Skin of body (tissue), 2 donors: Measurements from ENCODE around the gene MMP3. TPM values are rescaled to one million over a fixed set of nuclear protein-coding genes. Genes with fewer than 3 reads are reported as not detected.
"Not testable (repeated sequence)": the region's sequence is repeated elsewhere in the genome, so short reads cannot be mapped to it uniquely, and the experiment has no call there.

Experiments used
- DNase-seq: peaks from one replicate; lab custom pipeline; 2025; lab: John Stamatoyannopoulos, UW
- total RNA-seq: library from RNA; depleted of rRNA; stranded (reverse); fragments of >200 nt; gene quantifications from one replicate; pipeline ENCODE4 v1.2.3, GENCODE V29; 2014

Gene MMP3
- 0.10 TPM for total RNA-seq

DNA sequence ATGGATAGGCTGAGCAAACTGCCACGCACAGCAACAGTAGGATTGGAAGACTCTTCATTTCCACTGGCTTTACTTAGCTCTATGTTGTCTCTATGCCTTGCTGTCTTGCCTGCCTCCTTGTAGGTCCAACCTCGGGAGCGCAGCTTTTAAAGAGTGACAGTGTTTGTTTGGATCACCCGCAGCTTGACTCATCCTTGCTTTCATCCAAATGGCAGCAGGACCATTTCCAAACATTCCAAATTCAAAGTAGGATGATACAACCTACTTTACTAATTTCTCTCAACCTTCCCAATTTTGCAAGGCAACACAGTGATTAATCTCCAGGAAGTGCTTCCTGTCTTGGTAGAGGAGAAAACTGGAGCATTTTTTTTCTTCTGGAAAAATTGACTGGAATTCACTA, at the start of gene MMP3:
TSS of gene MMP3 (minus strand) at position 121 of the 400 bp plus-strand sequence. CDS start at position 58, 63 bp downstream.
- DNase-seq = no peak

DNA sequence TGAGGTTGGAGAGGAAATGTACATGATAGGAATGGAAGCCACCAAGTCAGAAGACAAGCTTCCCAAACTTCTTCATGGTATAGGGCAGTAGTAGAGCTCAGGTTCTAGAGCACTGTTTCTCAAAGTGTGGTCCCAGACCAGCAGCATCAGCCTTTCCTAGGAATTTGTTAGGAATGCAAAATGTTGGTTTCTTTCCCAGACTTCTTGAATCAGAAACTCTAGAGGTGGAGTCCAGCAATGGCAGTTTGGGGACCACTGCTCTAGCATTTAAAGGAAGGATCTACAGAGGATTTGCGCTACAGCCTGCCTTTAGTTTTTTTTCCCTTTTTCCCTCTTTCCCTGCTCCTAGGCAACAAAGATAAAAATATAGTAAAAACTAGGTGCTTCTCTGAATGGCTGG, 48.3 kb upstream of the MMP3 start:
- no peak for DNase-seq

DNA sequence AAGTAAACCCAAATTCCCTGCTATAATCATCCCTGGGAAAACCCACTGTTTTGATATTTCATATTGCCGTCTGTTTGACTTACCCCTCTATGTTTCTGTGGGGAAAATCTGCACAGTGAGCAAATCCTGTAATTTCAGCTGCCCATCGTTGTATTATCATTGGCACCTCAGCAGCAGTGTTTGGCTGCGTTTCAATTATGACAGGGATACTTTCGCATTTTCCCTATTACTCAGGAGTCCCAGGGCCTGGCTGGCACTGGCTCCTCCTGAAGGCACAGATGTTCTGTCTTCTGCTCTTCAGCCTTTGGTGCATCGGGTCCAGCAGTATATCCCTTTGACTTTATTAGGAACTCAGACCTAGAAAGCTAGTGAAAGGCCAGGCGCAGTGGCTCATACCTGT, 43.6 kb upstream of the MMP3 start:
- DNase-seq = no peak

DNA sequence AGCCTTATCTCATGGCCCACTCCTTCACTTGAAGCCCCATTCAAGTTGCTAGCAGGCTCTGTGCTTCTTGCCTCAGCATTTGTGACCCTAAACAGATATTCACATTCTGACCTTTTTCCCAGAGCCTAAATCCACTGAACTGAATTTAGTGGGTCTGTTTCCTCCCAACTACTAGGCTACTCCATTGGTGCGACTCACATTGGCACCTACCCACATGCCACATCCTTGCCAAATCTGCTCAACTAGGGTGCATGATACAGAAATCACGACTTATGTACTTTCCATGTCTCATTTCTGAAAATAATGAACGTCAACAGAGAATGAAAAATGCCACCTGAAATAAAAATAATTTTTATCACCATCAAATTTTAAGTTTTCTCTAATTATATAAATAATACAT, 39.7 kb upstream of the MMP3 start:
- DNase-seq = no peak

DNA sequence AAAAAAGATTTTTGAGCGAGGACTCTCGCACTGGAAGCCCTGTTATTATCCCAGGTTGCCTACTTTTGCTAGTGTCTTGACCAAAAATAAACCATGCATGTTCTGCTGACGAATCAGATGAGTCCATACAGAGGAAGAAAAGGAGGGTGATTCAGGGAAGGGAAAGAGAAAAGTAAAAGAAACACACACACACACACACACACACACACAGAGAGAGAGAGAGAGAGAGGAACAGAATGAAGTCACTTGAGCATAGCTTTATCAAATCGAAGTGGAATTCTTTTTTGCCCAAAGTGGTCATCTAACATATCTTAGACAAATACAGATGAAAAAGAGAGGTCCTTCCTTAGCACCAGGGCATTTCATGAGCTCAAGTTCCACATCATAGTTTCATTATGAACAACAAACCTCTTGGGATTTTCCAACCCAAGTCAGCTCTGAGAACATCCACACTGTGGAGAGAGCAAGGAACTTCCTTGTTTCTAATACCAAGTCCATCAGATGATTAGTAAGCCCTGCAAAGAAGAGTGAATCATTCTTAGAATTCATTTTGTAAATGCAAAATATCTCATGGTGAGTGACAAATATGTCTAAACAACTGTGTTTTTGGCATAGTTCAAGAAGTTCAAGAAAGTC, 39.1 kb upstream of the MMP3 start:
- DNase-seq = no peak

DNA sequence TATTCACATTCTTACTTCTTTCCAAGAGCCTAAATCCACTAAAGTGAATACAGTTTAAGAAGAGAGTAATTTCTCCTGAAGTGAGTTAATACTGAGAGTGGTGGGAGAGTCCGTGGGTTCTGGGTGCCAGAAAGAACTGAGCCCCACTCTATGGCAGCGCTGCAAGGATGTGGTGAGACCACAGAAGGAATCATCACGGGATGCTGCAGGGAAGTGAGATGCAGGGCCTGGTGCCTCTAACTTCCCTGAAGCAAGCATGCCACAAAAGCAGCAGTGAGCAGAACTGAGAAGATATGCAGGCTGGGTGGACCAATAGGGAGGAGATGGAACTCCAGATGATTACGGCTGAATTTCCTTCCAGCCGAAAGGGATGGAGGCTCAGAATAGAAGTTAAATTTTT, 36.4 kb upstream of the MMP3 start:
- DNase-seq = no peak

DNA sequence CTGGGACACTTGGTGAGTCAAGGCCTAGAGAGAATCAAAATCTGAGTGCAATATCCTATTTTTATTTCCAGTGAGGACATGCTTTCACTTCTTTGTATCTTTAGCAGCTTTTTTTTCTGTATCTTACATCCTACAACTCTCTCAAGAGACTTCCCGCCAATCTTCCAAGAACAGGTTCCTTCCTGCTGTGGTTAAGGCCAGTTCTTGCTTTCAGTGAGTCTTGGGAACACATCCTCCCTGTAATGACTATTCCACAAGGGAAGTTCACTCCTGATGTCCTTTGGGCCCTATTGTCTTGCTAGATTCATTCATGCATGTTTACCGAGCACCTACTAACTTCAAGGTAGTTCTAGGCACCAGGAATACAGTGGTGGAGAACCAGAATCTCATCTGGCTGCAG, 35.2 kb upstream of the MMP3 start:
- DNase-seq = no peak

DNA sequence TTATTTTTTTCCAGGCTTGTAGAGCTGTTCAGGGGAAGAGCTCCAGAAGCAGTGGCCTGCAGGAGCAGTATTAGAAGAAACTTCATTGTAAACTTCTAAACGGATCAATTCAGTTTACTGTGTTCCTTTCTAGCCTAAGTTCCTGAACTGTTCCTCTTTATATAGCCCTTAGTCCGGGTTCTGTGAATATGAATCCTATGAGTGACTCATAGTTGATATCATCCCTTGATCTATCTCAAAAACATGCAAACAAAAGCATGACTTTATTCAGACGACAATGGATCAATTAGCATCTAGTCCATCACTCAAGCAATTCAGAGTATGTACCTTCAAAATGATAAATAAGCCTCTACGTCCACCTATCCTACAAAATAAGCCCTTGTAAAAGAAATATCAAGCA, 31.4 kb upstream of the MMP3 start, which contains the start of gene MMP12:
TSS of gene MMP12 (minus strand) at position 131 of the 400 bp plus-strand sequence. CDS start at position 86, 45 bp downstream.
- DNase-seq = no peak

DNA sequence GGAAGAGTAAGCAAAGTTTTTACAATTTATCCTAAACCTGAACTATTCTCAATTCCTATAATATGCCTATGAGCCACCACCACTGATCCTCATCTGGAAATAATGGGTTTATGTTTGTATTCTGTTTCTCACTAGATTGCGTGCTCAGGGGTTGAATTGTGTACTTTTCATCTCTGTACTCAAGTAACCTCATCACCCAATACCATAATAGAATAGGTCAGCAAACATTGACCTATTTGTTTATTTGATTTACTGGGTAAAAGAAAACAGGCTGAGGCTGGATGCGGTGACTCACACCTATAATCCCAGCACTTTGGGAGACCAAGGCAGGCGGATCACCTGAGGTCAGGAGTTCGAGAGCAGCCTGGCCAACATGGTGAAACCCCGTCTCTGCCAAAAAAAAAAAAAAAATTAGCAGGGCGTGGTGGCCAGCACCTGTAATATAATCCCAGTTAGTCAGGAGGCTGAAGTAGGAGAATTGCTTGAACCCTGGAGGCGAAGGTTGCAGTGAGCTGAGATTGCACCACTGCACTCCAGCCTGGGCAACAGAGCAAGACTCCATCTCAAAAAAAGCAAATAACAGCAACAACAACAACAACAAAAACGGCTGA, 26.1 kb upstream of the MMP3 start:
- DNase-seq = not testable (repeated sequence)

DNA sequence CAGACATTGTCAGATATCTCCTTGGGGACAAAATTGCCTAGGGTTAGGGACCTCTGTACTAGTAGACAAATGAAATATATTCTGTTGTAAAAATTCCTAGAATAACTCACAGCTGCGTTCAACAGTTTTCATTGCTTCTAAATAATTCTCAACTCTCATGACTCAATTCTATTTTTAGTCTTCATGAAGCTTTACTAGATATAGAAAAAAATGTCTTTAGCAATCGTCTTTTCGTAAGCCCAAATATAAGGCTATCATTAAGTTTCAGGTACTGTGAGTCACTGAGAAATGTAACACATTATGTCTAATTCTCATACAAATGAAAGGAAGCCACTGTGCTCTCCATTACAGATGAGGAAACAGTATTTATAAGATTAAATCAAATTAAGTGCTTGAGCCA, 24.9 kb upstream of the MMP3 start:
- DNase-seq = no peak

DNA sequence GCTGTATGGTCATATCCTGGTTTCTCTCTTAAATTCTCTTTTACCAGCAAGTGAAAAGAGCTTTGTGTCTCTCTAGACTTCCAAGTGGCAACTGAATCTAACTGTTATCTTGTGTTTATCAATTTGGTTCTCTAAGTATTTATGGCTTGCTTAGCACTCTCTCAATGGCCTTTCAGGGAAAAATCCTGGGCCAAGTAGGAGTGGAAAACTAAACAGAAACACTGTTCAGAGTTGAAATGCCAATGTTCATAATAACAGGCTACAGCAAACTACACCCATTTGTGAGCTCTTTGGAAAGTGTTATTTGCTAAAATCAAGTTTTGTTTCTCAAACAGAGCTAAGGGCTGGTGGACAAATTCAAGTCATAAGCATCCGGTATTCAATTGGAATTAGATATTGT, 21.3 kb upstream of the MMP3 start:
- no peak for DNase-seq

DNA sequence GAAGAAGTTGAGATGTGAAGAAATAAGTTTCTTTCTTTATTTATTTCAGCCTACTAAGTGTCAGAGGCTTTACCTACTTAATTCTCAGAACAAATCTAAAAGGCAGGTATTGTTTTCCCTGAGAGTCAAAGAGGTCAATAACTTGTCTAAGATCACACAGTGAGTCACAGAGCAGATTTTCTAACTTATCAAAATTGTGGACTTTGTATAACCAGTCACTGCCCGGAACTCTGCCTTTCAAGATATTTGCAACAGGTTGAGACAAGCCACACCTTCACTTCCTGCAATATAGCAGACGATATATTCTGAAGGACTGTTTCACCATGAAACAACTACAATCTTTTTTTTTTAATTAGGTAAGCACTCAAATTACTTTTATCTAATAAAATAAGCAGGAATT, 10.5 kb upstream of the MMP3 start:
- DNase-seq = no peak

DNA sequence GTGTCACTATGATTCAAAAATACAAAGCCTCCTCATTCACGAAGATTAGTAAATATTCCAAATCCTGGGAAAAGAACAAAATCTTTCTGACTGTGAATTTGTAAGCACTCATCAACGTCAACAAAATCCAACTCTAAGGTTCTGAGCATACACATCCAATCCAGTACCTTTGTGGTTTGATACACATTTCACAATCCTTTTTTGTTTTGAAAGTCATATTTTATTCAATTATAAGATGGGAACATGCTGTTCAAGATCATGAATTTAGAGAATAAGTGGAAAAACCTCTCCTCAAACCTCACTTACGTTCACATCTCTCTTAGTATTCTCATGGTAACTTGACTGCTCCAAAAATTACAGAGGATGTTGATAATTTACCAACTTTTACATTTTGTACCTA, 9.6 kb upstream of the MMP3 start:
- DNase-seq = no peak

DNA sequence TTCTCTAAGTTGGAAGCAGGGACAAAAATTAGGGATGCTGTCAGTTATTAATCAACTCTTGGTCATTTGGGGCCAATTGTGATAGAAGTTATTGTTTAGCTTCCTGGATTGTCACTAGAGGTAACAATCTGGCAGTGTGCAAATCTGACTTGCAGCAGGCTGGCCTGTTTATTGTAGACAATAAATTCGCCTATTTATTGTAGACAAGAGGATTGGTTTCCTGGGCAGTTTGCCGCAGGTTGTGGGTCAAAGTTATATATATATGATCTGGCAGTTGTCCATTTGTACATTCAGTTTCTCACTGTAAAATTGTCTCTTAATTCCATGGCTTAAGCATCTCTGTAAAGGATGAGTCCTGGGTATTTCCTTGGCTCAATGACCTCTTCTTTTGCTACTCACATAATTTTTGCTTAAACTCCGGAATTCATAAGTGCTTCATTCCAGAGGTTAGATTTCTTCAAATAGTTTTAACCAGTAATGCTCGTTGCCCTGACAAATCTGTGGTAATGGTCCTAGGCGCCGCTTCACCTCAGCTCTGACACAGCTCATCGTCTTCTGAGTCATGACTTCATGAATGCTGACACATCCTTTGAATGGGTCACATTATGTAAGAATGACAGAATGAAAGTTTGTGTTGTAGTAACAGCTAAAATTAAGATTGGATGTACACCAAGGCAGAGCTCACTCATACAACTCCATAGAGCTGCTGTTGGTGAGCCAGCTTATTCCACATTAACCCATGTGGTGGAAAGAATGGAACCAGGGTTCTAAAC, 7.8 kb upstream of the MMP3 start:
- DNase-seq = no peak

DNA sequence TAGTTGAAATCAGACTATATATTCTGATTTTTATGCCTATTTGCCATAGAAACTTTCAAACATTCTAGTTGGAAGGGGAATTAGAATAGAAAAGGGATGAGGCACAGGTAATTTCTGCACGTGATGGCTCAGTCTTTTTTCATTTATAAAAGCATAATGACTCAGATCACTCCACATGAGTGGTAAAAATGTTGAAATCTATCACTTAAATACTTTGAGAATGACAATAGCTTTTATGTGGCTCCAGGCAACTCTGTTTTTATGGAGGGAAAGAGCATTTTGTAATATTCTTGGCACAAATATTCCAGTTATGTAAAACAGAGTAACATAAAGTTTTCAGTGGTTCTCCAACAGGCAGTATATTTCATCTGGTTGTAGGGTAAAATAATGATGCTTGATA, 5.9 kb upstream of the MMP3 start:
- DNase-seq = peak; percentile 30

DNA sequence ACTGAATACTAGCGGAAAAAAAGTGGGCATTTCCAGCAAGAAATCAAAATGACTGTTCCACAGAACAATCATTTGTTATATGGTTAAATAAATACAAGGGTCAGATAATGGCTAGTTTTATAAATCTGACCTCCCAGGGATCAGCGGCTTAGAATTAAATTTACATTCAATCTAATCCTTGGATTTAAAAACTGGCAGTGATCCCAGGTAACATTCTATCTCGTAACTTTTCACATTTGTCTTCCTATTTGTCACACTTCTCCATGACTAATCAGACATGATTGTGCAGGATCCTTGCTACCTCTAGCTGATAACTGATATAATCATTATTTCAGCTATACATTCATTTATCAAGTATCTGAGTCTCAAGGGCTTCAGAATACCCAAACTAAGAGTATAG, 2.9 kb upstream of the MMP3 start:
- no peak for DNase-seq

DNA sequence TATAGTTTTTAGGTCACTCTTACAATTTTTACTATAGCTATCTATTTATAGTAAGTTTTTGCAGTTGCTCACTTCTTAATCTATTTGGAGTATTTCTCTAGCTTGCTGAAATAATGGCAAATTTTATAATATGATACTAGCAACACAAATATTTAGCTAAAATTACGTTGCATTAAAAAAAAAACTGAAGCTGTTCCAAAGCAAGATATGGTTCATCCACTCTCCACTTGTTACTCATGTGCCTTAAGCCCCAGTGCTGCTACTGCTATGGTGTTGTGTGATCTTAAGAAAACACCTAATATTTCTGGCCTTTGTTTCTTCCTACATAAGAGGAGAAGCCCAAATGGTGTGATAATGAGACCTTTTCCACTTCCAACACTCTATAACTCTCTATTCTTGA, 479 bp downstream of the MMP3 start:
- no peak for DNase-seq

DNA sequence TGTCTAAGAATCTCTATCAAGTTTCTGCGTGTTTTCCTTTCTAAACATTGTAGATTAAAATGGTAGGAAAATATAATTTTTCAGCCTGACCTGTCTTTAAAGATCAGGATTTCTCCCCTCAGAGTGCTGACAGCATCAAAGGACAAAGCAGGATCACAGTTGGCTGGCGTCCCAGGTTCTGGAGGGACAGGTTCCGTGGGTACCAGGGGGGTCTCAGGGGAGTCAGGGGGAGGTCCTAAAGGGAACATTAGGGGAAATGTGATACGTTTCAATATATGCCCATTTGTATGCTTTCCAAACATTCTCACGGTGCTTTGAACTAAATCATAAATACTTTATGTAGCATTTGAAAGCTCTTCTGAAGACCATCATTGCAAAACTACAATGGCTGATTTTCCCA, 3.4 kb downstream of the MMP3 start:
- DNase-seq = no peak

DNA sequence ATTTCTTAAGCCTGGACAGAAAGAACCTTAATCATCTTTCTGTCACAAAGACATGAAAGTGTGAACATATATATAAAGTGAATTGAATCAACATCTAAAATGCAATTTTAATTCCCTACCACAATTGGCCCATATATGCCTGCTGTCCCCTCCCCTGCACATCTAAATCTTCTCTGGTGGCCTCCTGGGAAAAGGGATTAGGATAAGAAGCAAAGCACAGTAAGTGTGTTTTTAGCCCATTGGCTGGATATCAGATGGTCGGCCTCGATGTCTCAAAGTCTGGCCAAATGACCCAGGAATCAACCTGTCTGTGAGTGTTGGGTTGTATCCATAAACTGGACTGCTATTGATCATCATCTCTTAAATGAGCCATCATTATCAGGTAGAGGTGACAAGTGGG, 5.8 kb downstream of the MMP3 start:
- DNase-seq = no peak

DNA sequence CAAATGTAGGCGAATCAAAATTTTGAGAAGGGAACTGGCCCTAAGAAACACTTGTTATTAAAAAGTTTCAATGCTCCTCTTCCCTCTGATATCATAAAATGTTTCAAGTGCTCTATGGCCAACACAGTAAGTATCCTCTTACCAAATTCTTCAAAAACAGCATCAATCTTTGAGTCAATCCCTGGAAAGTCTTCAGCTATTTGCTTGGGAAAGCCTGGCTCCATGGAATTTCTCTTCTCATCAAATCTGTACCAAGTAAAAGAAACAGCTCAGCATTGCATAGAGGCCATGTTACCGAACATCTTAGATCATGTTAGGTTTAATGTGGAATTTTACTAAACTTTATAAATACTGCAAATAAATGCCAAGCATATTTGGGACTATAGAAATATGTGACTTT, 6.3 kb downstream of the MMP3 start:
- DNase-seq = no peak

DNA sequence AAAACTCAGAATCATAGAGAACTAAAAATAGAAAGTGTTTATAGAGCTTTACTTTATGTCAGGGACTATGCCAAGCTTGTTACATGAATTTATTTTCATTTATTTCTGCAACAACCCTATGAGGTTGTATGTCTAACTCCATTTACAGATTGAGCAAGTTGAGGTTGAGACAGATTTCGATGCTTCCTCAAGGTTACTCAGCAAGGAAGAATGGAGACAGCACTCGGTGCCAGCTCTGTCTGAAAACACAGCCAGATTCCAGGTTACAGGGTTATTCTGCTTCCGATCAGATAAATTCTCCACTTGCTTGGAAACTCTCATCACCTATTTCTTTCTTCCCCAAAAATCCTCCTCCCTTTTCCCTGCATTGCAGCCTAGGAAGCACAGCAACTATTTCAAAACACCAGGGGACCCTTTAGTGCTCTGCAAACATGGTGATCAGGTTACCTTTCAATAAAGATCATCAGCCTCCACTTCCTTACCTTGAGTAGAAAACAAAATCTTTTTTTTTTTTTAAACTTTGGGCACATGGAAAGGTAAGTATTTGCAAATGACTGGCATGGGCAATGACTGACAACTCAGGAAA, 7.0 kb downstream of the MMP3 start:
- DNase-seq = no peak

DNA sequence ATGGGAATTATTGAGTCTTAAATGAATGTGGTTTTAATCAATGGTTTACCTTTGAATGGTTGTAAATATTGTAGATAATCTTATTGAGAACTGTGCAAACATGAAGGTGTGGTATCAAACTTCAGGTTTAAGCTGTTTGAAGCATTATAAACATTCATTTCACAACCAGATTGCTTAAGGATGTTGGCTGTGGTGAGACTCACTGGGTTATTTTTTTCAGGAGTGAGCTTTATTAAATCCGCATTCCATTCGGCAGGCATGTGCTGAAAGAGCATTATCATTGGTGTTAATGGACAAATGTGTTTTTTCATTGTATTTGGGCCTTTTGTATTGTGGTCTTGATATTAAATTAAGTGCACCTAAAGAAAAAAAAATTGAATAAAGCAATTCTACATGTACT, 9.7 kb downstream of the MMP3 start:
- no peak for DNase-seq
